HG03064 (cell line): ENCODE results near the gene LGALS1.
"Not testable (repeated sequence)": the region's sequence is repeated elsewhere in the genome, so short reads cannot be mapped to it uniquely, and the experiment has no call there.

ENCODE experiments used
- ATAC-seq: cut with Tn5 transposase; IDR thresholded peaks from one replicate; pipeline ENCODE4 v1.9.1; 2021; ENCODE audit warnings: low read depth; ENCODE audit not compliant: unreplicated experiment

LGALS1 gene

DNA sequence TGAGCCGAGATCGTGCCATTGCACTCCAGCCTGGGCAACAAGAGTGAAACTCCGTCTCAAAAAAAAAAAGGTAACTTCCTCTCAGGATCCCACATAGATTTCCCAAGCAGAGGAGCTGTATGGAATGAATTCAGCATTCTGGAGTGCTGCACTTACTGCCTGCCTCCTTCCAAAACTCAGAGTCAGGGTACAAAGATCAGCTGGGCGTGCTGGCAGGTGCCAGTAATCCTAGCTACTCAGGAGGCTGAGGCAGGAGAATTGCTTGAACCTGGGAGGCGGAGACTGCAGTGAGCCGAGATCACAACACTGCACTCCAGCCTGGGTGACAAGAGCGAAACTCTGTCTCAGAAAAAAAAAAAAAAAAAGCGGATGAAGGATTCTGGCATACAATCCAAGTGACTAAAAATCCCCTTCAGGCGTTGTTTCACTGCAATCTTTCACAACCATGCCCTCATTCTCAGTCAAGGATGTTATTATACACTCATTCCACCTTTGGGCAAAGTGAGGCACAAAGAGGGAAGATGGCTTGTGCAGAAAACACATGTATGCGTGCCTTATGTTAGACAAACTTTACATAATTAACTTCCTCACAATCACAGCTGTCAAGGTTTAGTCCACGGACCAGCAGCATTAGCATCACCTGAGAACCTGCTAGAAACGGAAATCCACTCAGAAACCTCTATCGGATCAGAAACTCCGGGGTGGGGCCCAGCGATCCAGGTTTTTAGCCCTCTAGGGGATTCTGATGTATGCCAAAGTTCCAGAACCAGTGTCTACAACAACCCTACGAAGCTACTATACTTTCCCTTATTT lies 9.6 kb downstream of the LGALS1 start:
- ATAC-seq, result no peak

DNA sequence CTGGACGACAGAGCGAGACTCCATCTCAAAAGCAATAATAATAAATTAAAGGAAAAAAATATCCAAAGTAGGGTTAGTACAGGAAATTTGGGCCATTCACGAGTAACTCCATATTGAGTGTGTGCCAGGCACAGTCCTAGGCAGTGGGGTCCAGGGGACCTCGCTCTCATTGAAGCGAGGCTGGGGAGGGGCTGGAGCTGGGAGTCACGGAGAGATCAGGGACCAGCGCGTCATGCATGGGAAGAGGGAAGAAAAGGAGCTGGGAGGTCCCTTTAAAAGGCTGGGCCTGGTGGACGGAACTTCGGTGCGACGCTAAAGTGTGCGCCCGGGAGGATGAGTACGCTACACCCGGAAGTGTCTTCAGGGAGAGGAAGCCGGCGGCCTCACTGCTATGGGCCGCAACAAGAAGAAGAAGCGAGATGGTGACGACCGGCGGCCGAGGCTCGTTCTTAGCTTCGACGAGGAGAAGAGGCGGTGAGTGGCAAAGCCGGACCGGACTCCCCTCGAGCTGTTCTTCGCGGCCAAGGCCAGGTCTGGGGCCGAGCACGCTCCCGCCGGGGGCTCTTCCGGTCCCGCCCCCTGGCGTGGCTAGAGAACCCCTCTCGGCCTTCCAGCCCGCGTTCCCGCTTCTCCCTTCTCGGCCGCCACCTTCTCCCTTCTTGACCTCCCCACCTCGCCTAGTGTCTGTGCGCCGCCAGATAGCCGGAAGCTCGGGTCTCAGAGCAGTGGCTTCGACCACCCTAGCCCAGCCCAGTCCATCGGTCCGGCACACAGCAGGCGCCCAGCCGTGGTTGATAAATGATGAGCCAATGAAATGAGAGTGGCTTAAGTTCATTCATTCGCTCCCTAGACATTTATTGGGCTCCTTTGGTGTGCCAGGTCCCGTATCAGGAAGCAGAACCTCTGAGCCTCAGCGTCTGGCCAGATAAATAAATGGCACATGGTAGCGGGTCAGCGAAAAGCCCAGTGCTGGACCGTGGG lies 10.9 kb downstream of the LGALS1 start, which contains the start of gene NOL12:
TSS of gene NOL12 (plus strand) at position 342 of the 981 bp plus-strand sequence. CDS start at position 392, 50 bp downstream.
- ATAC-seq, result peak; percentile 62

DNA sequence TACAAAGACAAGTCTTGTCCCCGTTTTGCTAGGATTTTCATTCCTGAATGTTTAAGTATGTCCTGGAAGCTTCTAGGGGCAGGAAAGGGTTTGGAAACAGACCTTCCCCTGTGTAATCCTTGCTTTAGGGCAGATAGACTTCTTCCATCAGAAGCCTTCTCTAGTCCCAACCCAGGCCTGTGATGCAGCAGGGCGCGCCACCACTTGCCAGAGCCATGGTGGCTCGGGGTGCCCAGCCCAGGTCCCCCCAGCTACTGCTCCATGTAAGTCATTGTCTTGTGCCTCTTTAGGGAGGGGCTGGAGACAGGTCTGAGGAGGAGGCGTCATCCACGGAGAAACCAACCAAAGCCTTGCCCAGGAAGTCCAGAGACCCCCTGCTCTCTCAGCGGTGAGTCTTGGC lies 15.0 kb downstream of the LGALS1 start:
- ATAC-seq, result no peak

DNA sequence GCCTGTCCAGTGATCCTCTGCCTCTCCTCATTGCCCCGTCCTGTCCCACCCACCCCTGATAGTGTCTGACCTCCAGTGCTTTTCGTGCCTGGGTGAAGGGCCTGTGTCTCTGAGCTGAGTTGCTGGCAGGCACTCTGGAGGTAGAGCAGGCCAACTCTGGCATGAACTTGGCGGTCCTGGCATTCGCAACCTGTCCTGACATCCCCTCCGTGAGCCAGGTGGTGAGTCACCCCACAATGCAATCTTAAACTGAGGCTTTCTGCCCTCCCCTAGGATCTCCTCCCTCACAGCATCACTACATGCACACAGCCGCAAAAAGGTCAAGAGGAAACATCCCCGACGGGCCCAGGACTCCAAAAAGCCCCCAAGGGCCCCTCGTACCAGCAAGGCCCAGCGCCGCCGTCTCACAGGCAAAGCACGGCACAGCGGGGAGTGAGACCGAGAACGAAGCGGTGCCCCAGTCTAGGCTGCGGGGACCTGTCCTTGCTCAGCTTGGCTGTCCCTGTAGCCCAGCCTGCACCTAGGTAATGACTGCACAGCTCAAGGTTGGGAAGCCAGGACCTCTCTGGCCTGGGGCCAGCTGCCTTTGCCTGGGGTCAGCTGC lies 15.6 kb downstream of the LGALS1 start:
- no peak for ATAC-seq

DNA sequence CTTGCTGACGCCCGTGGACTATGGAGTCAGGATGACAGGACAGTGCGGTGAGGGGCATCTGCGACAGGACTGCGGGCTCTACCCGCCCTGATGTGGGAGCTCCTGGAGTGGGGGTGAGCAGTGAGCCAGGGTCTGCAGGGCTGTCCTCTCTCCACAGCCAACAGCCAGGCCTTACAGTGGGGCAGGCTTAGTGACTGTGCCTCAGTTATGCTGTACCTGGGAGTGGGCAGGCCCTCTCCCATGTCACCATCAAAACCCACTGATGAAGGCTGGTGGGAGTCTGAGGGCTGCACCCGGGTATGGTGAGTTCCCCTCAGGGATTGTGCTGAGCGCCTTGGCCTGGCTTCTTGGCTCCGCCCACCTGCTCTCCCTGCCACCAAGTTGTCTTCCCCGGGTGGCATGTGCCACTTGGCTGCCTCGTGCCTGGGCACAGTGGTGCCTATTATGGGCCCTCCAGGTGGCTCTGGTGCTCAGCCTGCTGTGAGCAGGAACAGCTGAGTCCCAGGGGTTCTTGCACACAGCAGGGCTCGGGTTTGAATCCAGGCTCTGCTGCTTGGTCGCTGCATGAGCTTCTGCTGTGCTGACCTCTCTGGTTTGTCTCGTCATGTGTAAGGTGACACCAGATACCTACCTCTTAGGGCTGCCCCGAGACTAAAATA lies 17.3 kb downstream of the LGALS1 start:
- ATAC-seq, result no peak

DNA sequence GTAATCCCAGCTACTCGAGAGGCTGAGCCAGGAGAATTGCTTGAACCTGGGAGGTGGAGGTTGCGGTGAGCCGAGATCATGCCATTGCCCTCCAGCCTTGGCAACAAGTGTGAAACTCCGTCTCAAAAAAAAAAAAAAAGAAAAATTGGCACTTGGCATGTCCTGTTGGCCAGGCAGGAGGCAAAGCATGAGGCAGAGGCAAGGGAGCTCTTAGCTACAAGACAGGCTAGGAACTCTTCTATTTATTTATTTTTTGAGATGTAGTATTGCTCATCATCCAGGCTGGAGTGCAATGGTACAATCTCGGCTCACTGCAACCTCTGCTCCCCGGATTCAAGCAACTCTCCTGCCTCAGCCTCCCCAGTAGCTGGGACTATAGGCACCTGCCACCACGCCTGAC lies 18.7 kb downstream of the LGALS1 start:
- ATAC-seq, result not testable (repeated sequence)

DNA sequence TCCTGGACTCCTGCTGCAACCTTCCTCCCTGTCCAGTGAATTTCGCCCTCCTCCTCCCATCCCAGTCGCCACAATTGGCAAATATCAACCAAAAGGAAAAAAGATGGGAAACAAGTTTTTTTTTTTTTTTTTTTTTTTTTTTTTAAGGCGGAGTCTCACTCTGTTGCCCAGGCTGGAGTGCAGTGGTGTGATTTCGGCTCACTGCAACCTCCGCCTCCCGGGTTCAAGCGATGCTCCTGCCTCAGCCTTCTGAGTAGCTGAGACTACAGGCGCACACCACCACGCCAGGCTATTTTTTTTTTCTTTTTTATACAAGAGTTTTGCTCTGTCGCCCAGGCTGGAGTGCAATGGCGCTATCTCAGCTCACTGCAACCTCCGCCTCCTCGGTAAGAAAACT lies 20.8 kb downstream of the LGALS1 start:
- ATAC-seq, result not testable (repeated sequence)

DNA sequence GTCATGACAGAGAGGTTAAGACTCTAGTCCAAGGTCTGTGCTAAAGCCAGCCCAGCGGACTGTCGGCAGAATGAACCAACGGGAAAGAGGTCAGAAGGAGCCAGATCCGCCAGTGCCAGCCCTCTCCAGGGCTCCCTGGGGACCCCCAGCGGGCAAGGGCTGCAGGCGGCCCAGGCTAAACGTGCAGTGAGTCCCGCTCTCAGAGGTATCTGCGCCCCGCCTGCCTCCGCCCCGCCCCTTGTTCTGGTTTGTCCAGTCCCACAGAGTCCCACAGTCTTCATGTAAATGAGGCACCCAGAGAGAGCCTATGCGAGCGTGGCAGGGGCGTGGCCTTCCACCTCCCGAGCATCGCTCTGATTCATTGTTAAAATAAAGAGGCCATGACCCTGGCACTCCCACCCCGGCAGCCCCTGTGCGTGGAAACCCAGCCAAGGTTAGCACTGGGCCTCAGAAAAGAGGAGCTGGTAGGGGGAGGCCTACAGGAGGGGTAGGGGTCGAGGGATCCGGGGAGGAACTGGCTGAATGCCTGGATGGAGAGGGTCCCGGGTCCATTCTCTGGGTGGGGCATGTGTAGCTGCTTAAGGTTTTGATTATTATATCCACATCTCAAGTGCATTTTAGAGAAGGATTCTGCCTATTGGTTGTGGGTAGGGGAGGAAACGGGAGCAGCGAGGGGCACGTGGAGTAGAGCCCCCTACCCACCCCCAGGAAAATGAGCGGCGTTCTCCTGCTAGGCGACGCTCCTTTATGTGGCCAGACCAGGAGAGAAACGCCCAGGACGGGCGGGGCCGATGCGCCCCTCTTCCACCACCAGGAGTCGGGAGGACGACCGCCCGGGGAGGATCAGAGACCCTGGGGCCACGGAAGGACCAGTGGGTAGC lies 21.5 kb downstream of the LGALS1 start, which contains the start of gene TRIOBP:
TSS of gene TRIOBP (plus strand) at position 392 of the 881 bp plus-strand sequence. CDS start 4,318 bp downstream, outside the sequence.
- ATAC-seq, result no peak

DNA sequence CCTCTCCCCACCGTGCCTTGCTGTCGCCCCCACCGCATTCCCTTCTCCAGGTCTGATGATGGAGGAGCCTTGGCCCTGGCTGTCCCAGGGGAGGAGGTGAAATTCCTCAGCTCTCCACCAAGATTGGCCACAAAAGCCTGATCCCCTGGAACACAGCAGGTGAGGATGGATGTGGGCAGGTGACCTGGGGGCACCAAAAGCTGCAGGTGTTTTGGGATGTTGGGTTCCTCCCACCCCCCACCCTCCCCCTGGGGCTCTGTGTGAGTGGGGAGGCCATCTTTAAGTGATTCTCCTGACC lies 22.1 kb downstream of the LGALS1 start:
- ATAC-seq, result no peak

DNA sequence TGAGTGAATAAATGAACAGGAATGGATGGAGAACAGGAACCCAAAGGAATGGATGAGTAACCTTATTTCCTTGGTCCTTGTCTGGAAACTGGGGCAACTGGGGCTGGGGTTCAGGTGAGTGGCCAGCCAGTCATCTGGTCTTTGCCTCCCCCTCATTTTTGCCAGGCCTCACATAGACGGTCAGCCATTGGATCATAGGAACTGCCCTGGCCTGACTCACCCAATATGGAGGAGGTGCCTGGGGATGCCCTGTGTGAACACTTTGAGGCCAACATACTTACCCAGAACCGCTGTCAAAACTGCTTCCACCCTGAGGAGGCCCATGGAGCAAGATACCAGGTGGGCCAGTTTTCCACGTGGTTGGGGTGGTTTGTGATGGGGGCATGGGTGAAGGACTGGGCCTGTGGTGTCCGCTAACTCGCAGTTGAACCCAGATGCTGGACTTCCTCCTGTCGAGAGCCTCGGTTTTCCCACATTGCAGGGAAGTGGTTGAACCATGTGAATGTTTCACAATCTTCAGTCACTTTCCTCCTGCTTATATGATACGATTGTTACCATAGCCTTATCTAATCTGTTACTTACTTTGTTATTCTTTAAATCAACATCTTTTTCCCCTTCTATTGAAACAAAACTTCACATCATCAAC lies 25.8 kb downstream of the LGALS1 start:
- no peak for ATAC-seq

DNA sequence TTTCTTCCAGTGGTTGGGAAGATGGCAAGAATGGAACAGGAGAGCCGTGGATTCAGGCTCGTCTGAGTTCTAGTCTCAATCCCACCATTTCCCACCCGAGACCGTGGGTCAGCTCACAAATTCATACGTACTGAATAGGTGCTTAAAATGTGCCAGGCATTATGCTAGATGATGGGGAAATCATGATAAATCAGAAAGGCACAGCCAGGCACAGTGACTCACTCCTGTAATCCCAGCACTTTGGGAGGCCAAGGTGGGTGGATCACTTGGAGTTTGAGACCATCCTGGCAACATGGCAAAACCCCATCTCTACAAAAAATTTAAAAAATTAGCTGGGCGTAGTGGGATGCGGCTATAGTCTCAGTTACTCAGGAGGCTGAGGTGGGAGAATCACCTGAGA lies 28.5 kb downstream of the LGALS1 start:
- ATAC-seq, result no peak

DNA sequence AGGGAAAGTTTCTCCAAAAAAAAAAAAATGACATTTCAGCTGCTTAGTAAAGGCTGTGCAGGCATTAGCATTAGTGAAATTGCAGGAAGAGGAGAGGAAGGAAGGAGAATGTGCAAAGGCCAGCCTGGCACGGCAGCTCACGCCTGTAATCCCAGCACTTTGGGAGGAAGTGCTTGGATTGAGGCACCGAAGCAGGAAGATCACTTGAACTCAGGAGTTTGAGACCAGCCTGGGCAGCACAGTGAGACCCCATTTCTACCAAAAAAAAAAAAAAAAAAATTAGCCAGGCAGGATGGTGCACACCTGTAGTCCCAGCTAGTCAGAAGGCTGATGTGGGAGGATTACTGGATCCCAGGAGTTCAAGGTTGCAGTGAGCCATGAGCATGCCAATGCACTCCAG lies 29.2 kb downstream of the LGALS1 start:
- ATAC-seq, result no peak

DNA sequence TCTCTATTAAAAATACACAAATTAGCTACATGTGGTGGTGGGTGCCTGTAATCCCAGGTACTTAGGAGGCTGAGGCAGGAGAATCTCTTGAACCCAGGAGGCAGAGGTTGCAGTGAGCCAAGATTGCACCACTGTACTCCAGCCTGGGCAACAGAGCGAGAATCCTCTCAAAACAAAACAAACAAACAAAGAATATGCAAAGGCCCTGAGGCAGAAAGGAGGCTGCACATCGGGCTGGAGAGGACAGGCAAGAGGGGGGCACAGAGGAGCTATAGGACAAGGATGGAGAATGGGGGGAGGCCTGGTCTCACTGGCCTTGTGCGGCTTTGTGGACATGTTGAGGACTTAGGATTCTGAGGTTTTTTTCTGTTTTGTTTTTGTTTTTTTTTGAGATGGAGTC lies 29.8 kb downstream of the LGALS1 start:
- ATAC-seq, result no peak

DNA sequence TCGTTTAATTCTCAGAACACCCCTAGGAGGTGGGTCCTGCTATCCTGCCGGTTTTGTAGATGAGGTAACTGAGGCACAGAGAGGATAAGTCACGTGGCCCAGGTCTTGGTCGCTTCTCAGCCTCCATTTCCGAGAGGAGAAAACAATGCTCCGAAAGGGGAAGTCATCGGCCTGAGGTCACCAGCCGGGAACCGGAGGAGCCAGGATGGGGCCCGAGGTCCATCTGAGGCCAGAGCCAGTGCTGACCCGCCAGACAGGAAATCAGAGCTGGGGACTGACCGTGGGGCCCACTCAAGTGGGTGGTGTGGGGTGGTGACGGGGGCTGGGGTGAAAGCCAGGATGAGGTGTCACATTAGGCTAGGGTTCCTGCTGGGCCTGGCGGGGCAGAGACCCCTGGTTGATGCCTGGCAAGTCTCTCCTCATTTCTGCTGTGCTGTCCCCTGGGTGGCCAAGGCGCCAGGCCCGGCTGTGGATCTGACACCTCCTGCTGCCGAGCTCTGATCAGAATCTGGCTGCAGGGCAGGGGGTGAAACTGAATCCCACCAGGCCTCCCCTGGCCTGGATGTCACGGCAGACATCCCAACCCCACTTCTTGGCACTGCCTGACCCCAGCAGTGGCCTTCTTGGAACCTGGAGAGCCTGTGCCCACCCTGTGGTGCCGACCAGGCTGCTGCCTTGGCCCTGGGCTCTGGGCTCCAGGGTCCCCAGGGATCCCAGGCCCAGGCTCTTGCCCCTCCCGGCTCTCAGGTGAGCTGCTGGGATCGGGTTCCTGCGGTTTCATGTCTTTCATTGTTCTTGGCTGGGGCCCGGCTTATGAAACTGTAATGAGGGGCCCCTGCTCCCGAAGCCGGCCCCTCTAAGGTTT lies 33.4 kb downstream of the LGALS1 start:
- no peak for ATAC-seq

DNA sequence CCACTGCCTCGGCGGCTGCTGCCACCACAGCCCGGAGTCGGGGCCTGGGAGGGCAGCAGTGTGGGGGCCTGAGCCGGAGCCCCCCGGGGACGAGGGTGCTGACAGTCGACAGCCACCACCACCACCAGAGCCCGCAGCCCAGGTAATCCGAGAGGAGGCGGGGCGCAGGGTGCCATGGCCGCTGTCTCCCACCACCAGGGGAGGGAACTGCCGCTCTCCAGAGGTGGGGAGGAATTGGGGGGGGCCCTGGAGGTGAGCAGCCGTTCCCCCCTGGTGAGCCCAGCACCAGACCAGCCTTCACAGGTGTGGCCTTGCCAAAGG lies 34.0 kb downstream of the LGALS1 start:
- no peak for ATAC-seq

DNA sequence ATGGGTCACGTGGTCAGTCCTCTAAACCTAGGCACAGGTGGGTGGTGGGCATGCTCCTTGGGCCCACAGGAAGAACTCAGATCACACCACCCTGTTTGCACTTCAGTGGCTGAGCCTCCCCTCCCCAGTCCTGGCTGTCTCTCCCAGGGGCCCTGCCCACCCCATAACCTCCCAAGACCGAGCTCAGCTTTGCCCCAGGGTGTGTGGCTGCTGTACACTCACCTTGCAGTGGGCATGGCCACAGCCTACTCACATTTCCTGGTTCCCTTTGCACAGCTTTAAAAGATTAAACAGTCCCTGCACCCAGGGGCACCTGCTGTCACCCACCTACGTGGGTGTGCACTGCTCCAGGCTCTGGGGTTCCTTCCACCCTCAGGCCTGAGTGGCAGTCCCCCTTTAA lies 35.2 kb downstream of the LGALS1 start:
- no peak for ATAC-seq

DNA sequence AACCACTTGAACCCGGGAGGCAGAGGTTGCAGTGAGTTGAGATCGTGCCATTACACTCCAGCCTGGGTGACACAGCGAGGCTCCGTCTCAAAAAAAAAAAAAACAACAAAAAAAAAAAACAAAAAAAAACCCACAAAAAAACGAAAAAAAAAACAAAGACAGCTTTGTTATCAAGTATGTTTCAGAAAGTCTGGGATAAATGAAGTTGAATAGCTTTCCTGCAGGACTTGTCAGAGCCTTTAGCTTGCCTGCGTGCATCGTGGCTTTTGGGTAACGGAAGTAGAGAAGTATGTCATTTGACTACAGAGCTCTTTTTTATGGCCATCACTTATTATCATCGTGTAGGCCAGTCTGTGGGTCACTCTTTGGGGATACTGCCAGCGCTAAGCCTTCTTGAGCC lies 36.1 kb downstream of the LGALS1 start:
- ATAC-seq, result no peak

DNA sequence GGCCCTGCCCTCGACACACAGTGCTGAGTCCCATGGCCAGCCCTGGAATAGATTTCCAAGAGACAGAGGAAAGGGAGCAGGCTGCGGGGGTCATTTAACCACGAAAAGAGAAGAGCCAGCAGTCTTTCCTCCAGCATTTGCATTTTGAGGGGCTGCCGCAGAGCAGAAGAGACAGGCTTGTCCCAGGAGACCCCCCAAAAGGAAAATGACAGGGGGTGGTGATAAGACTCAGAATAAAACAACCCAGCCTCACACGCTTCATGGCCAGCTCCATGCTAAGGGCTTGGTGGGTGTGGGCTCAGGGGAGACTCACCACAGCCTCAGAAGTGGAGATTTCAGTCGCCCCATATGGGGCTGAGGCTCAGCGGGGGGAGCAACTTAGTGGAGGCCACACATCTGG lies 38.3 kb downstream of the LGALS1 start:
- ATAC-seq, result no peak
